ENCODE measurements around the gene ULK3.

DNA sequence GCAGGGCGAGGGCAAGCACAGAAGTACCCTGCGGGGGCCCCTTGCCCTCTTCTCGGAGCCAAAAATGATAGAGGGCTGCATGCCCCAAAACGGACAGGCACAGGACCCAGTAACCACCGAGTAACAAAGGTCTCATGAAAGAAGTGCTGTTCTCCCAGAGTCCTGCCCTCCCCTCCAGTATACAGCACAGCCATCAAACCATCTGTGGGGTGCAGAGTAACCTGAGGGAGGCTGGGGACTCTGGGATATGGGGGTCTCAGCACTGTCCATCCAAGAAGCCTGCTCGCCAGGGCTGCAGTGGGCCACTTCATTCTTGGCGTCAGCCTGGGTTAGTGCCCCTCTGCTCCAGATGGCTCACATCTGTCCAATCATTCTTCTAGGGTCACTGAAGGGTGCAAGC is 6.1 kb downstream of the ULK3 start:
- TF ChIP-seq, protein P1, sequence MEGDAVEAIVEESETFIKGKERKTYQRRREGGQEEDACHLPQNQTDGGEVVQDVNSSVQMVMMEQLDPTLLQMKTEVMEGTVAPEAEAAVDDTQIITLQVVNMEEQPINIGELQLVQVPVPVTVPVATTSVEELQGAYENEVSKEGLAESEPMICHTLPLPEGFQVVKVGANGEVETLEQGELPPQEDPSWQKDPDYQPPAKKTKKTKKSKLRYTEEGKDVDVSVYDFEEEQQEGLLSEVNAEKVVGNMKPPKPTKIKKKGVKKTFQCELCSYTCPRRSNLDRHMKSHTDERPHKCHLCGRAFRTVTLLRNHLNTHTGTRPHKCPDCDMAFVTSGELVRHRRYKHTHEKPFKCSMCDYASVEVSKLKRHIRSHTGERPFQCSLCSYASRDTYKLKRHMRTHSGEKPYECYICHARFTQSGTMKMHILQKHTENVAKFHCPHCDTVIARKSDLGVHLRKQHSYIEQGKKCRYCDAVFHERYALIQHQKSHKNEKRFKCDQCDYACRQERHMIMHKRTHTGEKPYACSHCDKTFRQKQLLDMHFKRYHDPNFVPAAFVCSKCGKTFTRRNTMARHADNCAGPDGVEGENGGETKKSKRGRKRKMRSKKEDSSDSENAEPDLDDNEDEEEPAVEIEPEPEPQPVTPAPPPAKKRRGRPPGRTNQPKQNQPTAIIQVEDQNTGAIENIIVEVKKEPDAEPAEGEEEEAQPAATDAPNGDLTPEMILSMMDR (IDR thresholded peaks at IDR 0.05) = no peak
- TF ChIP-seq POLR2A (IDR thresholded peaks at IDR 0.05) = no peak
